ENCODE measurements around the gene HOXD4. TPM values are rescaled to one million over a fixed set of nuclear protein-coding genes. Genes with fewer than 3 reads are reported as not detected.
A peak's percentile ranks its signal among the peaks of the same experiment; 100 is the strongest.

Gene HOXD4
- polyA plus RNA-seq, 2 of the 4 experiments (the other 2 are of a cell fraction), result 0.27 to 0.87 TPM

DNA sequence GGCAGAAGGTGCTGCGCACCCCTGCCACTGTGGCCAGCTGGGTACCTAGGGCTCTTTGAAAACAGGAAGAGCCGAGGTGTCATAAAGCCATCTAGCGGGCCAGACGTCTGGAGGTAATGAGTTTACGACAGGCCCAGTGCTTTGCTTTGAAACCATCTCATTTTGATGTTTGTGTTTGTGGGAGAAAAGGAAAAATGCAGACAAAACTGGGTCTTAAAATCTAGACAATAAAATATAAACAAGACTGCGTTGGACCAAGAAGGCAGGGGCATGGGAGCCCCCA is 25.6 kb upstream of the HOXD4 start:
- 80% methylated on average over 6 of the region's 6 CpGs for WGBS (ENCODE audit: missing lambda C conversion rate)
- CTCF ChIA-PET, result interaction anchor here (0.6 to 9.5 kb wide), 14 partner anchors 9 to 1030 kb away, joined by 3 to 139 read pairs (median 16); partner anchors contain the start of gene HOXD10
- Histone ChIP-seq H3K9me3 (no peaks in the 10 kb centered on the region), H3K4me1 (no peaks in the 10 kb centered on the region), H3K27ac (no peak overlapping the region), H3K4me2 (no peak overlapping the region), H3K4me3 (no peak overlapping the region)
- TF ChIP-seq MAFK (IDR thresholded peaks at IDR 0.05; ENCODE audit: partially characterized antibody) (no peak), TP53 (CRISPR knock-in tag; IDR thresholded peaks at IDR 0.05) (no peak), FOXS1 (CRISPR knock-in tag; IDR thresholded peaks at IDR 0.05) (no peak), BHLHE40 (IDR thresholded peaks at IDR 0.05; ENCODE audit: low read depth, low read length) (no peak), RCOR1 (IDR thresholded peaks at IDR 0.05; ENCODE audit: low read depth, low read length) (no peak), RARB (CRISPR knock-in tag; IDR thresholded peaks at IDR 0.05) (no peak), CBX8 (IDR thresholded peaks at IDR 0.05) (no peak), SREBF2 (IDR thresholded peaks at IDR 0.05) (no peak), JUNB (IDR thresholded peaks at IDR 0.05) (no peak), ZSCAN20 (CRISPR knock-in tag; IDR thresholded peaks at IDR 0.05) (no peak), EHMT2 (IDR thresholded peaks at IDR 0.05; ENCODE audit: low read depth) (no peak), CEBPB (IDR thresholded peaks at IDR 0.05) (no peak), NR3C1 (IDR thresholded peaks at IDR 0.05) (no peak), POLR2A (IDR thresholded peaks at IDR 0.05; ENCODE audit: low read length) (no peak), EP300 (IDR thresholded peaks at IDR 0.05) (no peak)
- TF ChIP-seq, protein P1, sequence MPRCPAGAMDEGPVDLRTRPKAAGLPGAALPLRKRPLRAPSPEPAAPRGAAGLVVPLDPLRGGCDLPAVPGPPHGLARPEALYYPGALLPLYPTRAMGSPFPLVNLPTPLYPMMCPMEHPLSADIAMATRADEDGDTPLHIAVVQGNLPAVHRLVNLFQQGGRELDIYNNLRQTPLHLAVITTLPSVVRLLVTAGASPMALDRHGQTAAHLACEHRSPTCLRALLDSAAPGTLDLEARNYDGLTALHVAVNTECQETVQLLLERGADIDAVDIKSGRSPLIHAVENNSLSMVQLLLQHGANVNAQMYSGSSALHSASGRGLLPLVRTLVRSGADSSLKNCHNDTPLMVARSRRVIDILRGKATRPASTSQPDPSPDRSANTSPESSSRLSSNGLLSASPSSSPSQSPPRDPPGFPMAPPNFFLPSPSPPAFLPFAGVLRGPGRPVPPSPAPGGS (IDR thresholded peaks at IDR 0.05), result no peak
- TF ChIP-seq, protein P2, sequence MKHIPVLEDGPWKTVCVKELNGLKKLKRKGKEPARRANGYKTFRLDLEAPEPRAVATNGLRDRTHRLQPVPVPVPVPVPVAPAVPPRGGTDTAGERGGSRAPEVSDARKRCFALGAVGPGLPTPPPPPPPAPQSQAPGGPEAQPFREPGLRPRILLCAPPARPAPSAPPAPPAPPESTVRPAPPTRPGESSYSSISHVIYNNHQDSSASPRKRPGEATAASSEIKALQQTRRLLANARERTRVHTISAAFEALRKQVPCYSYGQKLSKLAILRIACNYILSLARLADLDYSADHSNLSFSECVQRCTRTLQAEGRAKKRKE (CRISPR knock-in tag; IDR thresholded peaks at IDR 0.05; ENCODE audit: low read depth), result no peak
- FAIRE-seq (no peak), ATAC-seq (no peak), DNase-seq (ENCODE audit: low read depth in 1 of 2, low spot score in 1 of 2) (no peak)
- POLR2A ChIA-PET, result no interaction called here

DNA sequence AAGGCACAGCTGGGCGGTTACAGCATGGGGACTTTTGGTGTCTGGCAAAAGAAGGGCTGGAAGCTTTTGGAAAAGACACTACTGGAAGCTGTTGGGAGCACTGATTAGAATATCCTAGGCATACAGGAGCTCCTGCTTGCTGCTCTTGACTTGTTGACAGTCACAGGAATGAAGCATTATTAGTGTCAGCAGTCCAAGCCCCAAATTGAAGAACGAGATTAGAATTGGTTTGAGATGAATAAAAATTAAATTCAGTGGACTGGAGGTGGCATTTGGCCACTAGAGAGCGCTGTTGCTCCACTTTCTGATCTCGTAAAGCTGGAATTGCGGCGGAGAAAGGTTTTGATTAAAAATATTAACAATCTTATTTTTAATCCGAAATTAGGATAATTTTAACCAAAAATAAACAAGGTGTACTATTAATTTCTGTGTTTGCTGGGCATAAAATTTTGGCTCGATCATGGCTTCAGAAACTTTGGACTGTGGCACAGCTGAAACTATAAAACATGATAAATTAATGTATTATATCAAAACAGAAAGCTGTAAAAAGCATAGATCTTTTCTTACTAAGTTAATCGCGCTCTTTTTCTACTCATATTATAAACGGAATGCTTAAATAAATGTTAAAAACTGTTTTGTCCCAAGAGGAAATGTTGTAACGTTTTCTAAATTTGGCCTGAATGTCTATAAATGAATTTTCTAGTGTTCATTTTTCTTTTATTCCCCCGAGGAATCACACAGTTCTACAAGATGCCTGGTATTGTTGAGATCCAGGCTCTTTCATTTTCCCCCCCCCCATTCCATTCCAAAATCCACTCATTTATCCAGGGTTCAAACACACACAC is 24.2 kb upstream of the HOXD4 start:
- no peak overlapping the region for H3K27ac ChIP-seq
- ChIA-PET POLR2A (interaction anchor here (1.0 kb wide), 2 partner anchors 14 to 525 kb away, joined by 3 to 4 read pairs; no protein-coding TSS in a partner anchor), CTCF (interaction anchor here (0.7 to 9.5 kb wide), 51 partner anchors 9 to 1206 kb away, joined by 3 to 139 read pairs (median 5); partner anchors contain the start of genes HOXD10 and HOXD11)
- peak overlapping the region; percentile 72 for H3K4me2 ChIP-seq
- DNase-seq (ENCODE audit: low read depth in 1 of 2, low spot score in 1 of 2) (peak in 1 of 2 experiments; percentile 52), ATAC-seq (0 out of 6 replicates have a peak, but pooled peaks of 1 of the 2 experiments have one; percentile 10), FAIRE-seq (no peak)
- H3K4me3 ChIP-seq, result no peak overlapping the region
- no peak for TF ChIP-seq MYC (IDR thresholded peaks at IDR 0.05; ENCODE audit: borderline replicate concordance, low read length)
- peak; percentile 81 for TF ChIP-seq SMC3 (IDR thresholded peaks at IDR 0.05)
- TF ChIP-seq, protein P3, sequence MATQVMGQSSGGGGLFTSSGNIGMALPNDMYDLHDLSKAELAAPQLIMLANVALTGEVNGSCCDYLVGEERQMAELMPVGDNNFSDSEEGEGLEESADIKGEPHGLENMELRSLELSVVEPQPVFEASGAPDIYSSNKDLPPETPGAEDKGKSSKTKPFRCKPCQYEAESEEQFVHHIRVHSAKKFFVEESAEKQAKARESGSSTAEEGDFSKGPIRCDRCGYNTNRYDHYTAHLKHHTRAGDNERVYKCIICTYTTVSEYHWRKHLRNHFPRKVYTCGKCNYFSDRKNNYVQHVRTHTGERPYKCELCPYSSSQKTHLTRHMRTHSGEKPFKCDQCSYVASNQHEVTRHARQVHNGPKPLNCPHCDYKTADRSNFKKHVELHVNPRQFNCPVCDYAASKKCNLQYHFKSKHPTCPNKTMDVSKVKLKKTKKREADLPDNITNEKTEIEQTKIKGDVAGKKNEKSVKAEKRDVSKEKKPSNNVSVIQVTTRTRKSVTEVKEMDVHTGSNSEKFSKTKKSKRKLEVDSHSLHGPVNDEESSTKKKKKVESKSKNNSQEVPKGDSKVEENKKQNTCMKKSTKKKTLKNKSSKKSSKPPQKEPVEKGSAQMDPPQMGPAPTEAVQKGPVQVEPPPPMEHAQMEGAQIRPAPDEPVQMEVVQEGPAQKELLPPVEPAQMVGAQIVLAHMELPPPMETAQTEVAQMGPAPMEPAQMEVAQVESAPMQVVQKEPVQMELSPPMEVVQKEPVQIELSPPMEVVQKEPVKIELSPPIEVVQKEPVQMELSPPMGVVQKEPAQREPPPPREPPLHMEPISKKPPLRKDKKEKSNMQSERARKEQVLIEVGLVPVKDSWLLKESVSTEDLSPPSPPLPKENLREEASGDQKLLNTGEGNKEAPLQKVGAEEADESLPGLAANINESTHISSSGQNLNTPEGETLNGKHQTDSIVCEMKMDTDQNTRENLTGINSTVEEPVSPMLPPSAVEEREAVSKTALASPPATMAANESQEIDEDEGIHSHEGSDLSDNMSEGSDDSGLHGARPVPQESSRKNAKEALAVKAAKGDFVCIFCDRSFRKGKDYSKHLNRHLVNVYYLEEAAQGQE (IDR thresholded peaks at IDR 0.05), result no peak
- TF ChIP-seq RAD21 (conservative IDR thresholded peaks at IDR 0.05 in 1 of 2, IDR thresholded peaks at IDR 0.05 in 1 of 2), result peak; percentile 87 to 91
- TF ChIP-seq, protein P4, sequence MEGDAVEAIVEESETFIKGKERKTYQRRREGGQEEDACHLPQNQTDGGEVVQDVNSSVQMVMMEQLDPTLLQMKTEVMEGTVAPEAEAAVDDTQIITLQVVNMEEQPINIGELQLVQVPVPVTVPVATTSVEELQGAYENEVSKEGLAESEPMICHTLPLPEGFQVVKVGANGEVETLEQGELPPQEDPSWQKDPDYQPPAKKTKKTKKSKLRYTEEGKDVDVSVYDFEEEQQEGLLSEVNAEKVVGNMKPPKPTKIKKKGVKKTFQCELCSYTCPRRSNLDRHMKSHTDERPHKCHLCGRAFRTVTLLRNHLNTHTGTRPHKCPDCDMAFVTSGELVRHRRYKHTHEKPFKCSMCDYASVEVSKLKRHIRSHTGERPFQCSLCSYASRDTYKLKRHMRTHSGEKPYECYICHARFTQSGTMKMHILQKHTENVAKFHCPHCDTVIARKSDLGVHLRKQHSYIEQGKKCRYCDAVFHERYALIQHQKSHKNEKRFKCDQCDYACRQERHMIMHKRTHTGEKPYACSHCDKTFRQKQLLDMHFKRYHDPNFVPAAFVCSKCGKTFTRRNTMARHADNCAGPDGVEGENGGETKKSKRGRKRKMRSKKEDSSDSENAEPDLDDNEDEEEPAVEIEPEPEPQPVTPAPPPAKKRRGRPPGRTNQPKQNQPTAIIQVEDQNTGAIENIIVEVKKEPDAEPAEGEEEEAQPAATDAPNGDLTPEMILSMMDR (IDR thresholded peaks at IDR 0.05), result peak; percentile 96
- H3K4me1 ChIP-seq, result 0 out of 3 replicates have a peak, but pooled peaks cover 3% of the 10 kb centered on the region
- WGBS (ENCODE audit: missing lambda C conversion rate), result 16% methylated on average over 13 of the region's 13 CpGs
- H3K9me3 ChIP-seq, result no peaks in the 10 kb centered on the region
